ENCODE results near the gene ITGA8. TPM values are rescaled to one million over a fixed set of nuclear protein-coding genes. Genes with fewer than 3 reads are reported as not detected.

The ITGA8 gene
- total and polyA plus RNA-seq, 2 donors (not counting 1 experiment from before 2014, with no cell fraction given), result not detected

DNA sequence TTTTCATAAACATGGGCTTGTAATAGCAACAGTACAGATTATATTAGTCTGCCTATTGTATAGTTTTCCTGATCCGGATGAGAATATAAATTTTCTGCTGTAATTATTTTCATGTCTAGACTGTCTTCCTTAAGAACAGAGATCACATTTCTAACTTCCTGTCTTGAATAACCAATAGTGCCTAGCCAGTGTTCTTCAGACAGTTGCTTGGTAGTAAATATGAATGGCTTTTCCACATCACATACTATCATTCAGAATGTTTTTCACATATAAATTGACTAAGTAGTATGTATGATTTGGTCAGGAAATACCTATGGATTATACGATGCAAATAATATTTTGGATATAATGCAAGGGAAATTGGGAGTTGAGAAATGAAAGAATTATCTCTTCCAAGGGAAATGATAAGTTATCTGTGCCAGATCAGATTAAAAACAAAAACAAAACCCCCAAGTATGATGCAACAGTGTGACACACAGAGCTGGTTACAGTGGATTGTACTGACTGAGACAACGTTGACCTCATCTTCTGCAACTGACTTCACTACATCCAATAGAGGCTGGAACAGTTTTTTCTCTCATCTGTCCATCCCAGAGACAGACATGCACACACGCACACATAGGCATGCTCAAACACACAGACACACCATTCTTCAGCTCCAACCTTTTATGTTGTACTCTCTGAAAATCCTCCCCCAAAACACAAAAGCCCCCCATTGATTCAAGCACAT lies 16.4 kb downstream of the ITGA8 start:
- no peak for TF ChIP-seq EZH2 (IDR thresholded peaks at IDR 0.05; ENCODE audit: borderline replicate concordance, insufficient read depth, low read depth, low read length, poor library complexity, severe bottlenecking)
- TF ChIP-seq, protein P1, sequence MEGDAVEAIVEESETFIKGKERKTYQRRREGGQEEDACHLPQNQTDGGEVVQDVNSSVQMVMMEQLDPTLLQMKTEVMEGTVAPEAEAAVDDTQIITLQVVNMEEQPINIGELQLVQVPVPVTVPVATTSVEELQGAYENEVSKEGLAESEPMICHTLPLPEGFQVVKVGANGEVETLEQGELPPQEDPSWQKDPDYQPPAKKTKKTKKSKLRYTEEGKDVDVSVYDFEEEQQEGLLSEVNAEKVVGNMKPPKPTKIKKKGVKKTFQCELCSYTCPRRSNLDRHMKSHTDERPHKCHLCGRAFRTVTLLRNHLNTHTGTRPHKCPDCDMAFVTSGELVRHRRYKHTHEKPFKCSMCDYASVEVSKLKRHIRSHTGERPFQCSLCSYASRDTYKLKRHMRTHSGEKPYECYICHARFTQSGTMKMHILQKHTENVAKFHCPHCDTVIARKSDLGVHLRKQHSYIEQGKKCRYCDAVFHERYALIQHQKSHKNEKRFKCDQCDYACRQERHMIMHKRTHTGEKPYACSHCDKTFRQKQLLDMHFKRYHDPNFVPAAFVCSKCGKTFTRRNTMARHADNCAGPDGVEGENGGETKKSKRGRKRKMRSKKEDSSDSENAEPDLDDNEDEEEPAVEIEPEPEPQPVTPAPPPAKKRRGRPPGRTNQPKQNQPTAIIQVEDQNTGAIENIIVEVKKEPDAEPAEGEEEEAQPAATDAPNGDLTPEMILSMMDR (IDR thresholded peaks at IDR 0.05), result no peak
- Histone ChIP-seq H4K20me1 (ENCODE audit: control insufficient read depth, insufficient read depth, low read length, poor library complexity, severe bottlenecking) (no peaks in the 10 kb centered on the region), H3K36me3 (replicated peaks in 1 of 2; ENCODE audit: control extremely low read depth in 1 of 2, control insufficient read depth in 1 of 2, extremely low read depth in 1 of 2, insufficient read depth in 2 of 2, low read length in 1 of 2) (no peaks in the 10 kb centered on the region), H3K4me2 (replicated peaks; ENCODE audit: low read depth, low read length, poor library complexity, severe bottlenecking) (no peak overlapping the region), H2AFZ (ENCODE audit: insufficient read depth, low read depth, low read length, poor library complexity, severe bottlenecking) (no peak overlapping the region), H3K9me3 (ENCODE audit: control extremely low read depth in 1 of 3, control insufficient read depth in 2 of 3, insufficient read depth in 1 of 3, low read length in 2 of 3) (no peaks in the 10 kb centered on the region), H3K27me3 (replicated peaks in 1 of 4; ENCODE audit: control extremely low read depth in 1 of 4, control insufficient read depth in 3 of 4, insufficient read depth in 4 of 4, low read length in 3 of 4) (no peaks in the 10 kb centered on the region), H3K79me2 (ENCODE audit: control insufficient read depth, insufficient read depth, low read length) (no peaks in the 10 kb centered on the region), H3K4me3 (ENCODE audit: control extremely low read depth in 1 of 5, extremely low read depth in 1 of 5, insufficient read depth in 1 of 5, low read depth in 2 of 5, low read length in 4 of 5) (no peak overlapping the region), H3K9ac (ENCODE audit: low read length) (no peak overlapping the region), H3K27ac (ENCODE audit: low read length in 2 of 2) (no peak overlapping the region), H3K4me1 (ENCODE audit: control insufficient read depth in 2 of 2, insufficient read depth in 2 of 2, low read length in 2 of 2) (no peaks in the 10 kb centered on the region)
- Mint-ChIP-seq H3K4me1 (no peaks in the 10 kb centered on the region), H3K4me3 (no peak overlapping the region), H3K27ac (no peak overlapping the region), H3K27me3 (no peaks in the 10 kb centered on the region), H3K9me3 (ENCODE audit: insufficient read depth) (no peaks in the 10 kb centered on the region)
- no peak for DNase-seq
- 100% methylated on average over 1 of the region's 4 CpGs for WGBS (ENCODE audit: insufficient coverage)
- POLR2A ChIA-PET, result no interaction called here
- CTCF ChIA-PET, result no interaction called here
- intact Hi-C loops (cut with micrococcal nuclease), result no loop called here
- no peak for ATAC-seq (ENCODE audit: low read depth)

DNA sequence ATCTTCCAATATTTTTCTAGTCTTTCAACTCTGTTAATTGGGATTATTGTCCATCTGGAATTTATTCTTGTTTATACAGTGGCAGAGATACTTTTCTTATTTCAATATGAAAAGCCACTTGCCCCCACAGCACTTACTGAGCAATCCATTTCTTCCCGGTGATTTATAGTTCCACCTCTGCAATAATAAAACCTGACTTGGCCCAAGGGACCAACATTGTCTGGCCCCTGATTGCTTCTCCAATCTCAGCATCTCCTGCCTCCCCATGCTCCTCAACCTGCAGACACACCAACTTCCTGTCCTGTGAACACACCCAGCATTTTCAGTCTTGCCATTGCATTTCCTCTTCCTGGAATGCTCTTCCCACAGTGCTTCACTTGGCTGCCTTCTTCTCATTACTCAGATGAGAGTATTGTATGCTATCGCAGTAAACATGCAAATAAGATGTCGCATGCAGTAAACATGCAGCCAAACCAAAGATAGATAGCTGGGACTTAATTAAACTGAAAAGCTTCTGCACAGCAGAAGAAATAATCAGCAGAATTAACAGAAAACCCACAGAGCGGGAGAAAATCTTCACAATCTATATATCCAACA lies 19.5 kb downstream of the ITGA8 start:
- Histone ChIP-seq H3K4me1 (ENCODE audit: control insufficient read depth in 2 of 2, insufficient read depth in 2 of 2, low read length in 2 of 2) (no peaks in the 10 kb centered on the region), H3K9ac (ENCODE audit: low read length) (no peak overlapping the region), H3K27ac (ENCODE audit: low read length in 2 of 2) (no peak overlapping the region), H2AFZ (ENCODE audit: insufficient read depth, low read depth, low read length, poor library complexity, severe bottlenecking) (no peak overlapping the region), H4K20me1 (ENCODE audit: control insufficient read depth, insufficient read depth, low read length, poor library complexity, severe bottlenecking) (no peaks in the 10 kb centered on the region), H3K9me3 (ENCODE audit: control extremely low read depth in 1 of 3, control insufficient read depth in 2 of 3, insufficient read depth in 1 of 3, low read length in 2 of 3) (no peaks in the 10 kb centered on the region), H3K4me2 (replicated peaks; ENCODE audit: low read depth, low read length, poor library complexity, severe bottlenecking) (no peak overlapping the region), H3K27me3 (replicated peaks in 1 of 4; ENCODE audit: control extremely low read depth in 1 of 4, control insufficient read depth in 3 of 4, insufficient read depth in 4 of 4, low read length in 3 of 4) (no peaks in the 10 kb centered on the region), H3K36me3 (replicated peaks in 1 of 2; ENCODE audit: control extremely low read depth in 1 of 2, control insufficient read depth in 1 of 2, extremely low read depth in 1 of 2, insufficient read depth in 2 of 2, low read length in 1 of 2) (no peaks in the 10 kb centered on the region), H3K79me2 (ENCODE audit: control insufficient read depth, insufficient read depth, low read length) (no peaks in the 10 kb centered on the region), H3K4me3 (ENCODE audit: control extremely low read depth in 1 of 5, extremely low read depth in 1 of 5, insufficient read depth in 1 of 5, low read depth in 2 of 5, low read length in 4 of 5) (no peak overlapping the region)
- H3K9me3 Mint-ChIP-seq (ENCODE audit: insufficient read depth), result peaks cover 4% of the 10 kb centered on the region
- DNase-seq, result no peak
- POLR2A ChIA-PET, result no interaction called here
- CTCF ChIA-PET, result no interaction called here
- intact Hi-C loops (cut with micrococcal nuclease), result no loop called here
- TF ChIP-seq EZH2 (IDR thresholded peaks at IDR 0.05; ENCODE audit: borderline replicate concordance, insufficient read depth, low read depth, low read length, poor library complexity, severe bottlenecking), result no peak
- TF ChIP-seq, protein P1 (IDR thresholded peaks at IDR 0.05), result no peak
- no peak overlapping the region for H3K4me3 Mint-ChIP-seq
- H3K4me1 Mint-ChIP-seq, result no peaks in the 10 kb centered on the region
- 100% methylated on average over 2 of the region's 4 CpGs for WGBS (ENCODE audit: insufficient coverage)
- no peak for ATAC-seq (ENCODE audit: low read depth)
- H3K27me3 Mint-ChIP-seq, result no peaks in the 10 kb centered on the region
- H3K27ac Mint-ChIP-seq, result no peak overlapping the region
